Adipocyte (in vitro differentiated cells): Measurements from ENCODE around the gene KRTAP5-11.
A peak's percentile ranks its signal among the peaks of the same experiment; 100 is the strongest.
"Not testable (repeated sequence)": the region's sequence is repeated elsewhere in the genome, so short reads cannot be mapped to it uniquely, and the experiment has no call there.

Experiments used
- DNase-seq: peaks from one replicate; pipeline ENCODE4 v3.0.0-alpha.2; 2015; ENCODE audit warnings: low read depth
- H3K27me3 ChIP-seq: replicated peaks from 2 replicates; pipeline ENCODE4 v1.7.0; 2013; ENCODE audit warnings: mild to moderate bottlenecking, low read length, moderate library complexity; ENCODE audit not compliant: control insufficient read depth, insufficient read depth
- H3K36me3 ChIP-seq: 2 replicates; pipeline ENCODE4 v1.7.0; 2013; ENCODE audit warnings: low read length, mild to moderate bottlenecking, moderate library complexity; ENCODE audit not compliant: control insufficient read depth, insufficient read depth, severe bottlenecking
- H3K4me1 ChIP-seq: 2 replicates; pipeline ENCODE4 v1.7.0; 2013; ENCODE audit warnings: mild to moderate bottlenecking, low read length, moderate library complexity; ENCODE audit not compliant: control insufficient read depth, insufficient read depth
- H3K4me3 ChIP-seq: 2 replicates; pipeline ENCODE4 v1.7.0; 2013; ENCODE audit warnings: mild to moderate bottlenecking, low read length, moderate library complexity
- H3K9ac ChIP-seq: 2 replicates; pipeline ENCODE4 v1.7.0; 2013; ENCODE audit warnings: mild to moderate bottlenecking, low read length, moderate library complexity
- H3K9me3 ChIP-seq: 2 replicates; pipeline ENCODE4 v1.7.0; 2013; ENCODE audit warnings: mild to moderate bottlenecking, low read length, moderate library complexity; ENCODE audit not compliant: control insufficient read depth

The KRTAP5-11 gene

DNA sequence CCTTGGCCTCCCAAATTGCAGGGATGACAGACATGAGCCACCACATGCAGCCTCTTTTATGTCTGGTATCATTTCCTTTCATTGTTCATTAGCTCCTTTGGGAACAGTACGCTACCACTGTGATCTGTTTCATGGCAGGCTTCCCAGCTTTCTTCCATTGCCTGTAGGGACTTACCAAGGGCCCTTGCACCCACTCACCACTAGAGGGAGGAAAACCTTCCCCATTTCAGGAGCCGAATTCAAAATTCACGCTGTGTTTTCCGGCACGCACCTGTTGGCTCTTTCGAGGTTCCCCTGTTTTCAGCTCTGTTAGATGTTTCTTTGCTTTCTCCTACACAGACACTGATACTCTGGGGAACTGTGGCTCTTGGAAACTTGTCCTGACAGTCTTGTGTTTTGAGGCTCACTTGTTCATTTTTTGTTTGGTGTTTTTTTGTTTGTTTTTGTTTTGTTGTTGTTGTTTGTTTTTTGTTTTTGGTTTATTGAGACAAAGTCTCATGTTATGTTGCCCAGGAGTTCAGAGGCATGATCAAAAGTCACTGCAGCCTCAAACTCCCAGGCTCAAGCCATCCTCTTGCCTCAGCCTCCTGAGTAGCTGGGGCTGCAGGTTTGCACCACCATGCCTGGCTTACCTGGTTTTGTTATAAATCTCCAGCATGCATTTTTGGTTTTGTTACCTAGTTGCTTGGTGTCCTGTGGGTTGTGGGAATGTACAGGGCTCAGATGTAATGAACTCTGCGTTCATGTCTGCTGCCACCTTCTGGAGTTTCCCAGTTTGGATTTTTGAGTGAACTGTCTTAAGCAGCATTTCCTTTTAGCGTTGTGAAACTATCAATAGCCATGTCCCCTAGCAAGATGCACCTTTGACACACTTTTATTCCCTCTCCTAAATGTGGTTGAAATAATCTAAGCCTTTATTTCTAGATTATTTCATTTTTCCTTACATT lies 2.3 kb downstream of the KRTAP5-11 start:
- H3K4me1 ChIP-seq: peaks cover 10% of the 10 kb centered on the region
- peaks cover 27% of the 10 kb centered on the region for H3K27me3 ChIP-seq
- peak; percentile 74 for DNase-seq
- H3K36me3 ChIP-seq: no peaks in the 10 kb centered on the region
- H3K4me3 ChIP-seq: no peak overlapping the region
- H3K9ac ChIP-seq: no peak overlapping the region
- no peaks in the 10 kb centered on the region for H3K9me3 ChIP-seq

DNA sequence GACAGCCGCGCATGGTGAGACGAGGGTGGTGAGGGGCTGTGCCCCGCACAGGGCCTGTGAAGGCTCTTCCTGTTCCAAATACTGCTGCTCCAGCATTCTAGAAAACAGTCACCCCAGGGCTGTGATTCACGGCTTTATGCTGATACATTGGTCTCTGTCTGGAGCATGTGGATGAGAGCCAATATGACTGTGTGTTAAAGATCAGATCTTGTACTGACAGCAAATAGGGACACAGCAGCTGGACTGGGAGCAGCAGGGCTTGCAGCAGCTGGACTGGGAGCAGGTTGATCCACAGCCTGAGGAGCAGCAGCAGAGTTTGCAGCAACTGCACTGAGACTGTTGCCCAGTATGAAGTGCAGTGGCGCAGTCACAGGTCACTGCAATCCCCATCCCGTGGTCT lies 3.2 kb downstream of the KRTAP5-11 start:
- H3K4me3 ChIP-seq, H3K36me3 ChIP-seq, H3K9me3 ChIP-seq, H3K9ac ChIP-seq, DNase-seq: not testable (repeated sequence)
- peaks cover 10% of the 10 kb centered on the region for H3K4me1 ChIP-seq
- H3K27me3 ChIP-seq: peaks cover 30% of the 10 kb centered on the region

DNA sequence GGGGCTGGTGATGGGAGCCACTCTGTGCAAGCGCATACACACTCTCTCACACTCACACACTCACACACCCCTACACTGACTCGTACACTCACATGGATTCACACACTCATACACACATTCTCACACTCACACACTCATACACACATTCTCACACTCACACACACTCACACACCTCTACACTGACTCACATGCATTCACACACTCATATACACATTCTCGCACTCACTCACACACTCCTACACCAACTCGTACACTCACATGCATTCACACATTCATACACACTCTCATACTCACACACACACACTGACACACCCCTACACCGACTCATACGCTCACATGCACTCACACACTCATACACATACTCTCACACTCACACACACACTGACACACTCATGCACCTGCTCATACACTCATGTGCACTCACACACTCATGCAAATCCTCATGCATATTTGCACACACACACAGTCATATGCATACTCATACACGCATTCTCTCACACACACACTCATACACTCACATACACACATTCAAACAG lies 5.1 kb downstream of the KRTAP5-11 start:
- no peaks in the 10 kb centered on the region for H3K36me3 ChIP-seq
- no peak overlapping the region for H3K9ac ChIP-seq
- H3K27me3 ChIP-seq: peaks cover 45% of the 10 kb centered on the region
- DNase-seq: no peak
- no peaks in the 10 kb centered on the region for H3K9me3 ChIP-seq
- no peak overlapping the region for H3K4me3 ChIP-seq
- peaks cover 10% of the 10 kb centered on the region for H3K4me1 ChIP-seq

DNA sequence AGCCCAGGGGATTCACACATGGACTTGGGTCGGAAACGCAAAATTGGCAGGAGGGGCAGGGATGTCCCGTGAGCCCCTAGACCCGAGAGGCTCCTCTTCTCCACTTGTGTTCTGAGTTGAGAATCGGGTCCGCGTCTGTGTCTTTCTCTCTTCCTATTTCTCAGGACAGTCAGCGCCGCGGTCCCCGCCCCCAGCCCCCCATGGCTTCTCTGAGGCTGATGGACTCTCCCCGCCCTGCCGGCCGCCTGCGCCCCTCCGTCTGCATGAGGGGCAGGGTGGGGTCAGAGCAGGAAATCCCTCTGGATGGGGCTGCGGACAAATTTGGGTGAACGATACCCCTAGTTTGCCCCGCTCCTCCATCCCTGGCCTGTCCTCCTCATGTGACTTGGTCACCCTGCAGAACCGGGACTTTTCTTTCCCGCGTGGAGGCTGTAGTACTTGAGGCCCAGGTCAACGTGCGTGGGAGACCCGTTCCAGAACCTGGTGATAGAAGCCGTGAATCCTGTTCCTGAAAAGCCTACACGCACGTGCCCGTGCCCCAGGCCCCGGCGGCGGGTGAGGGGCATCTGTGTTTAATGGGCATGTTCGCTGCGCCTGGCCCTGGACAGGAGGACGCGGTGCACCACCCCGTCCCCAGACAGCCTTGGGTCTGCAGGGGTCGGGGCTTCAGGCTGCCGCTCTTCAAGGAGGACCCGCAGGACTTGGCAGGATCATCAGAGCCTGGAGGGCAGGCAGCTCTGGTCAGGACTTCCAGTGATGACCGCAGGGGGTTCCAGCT lies 5.8 kb downstream of the KRTAP5-11 start:
- not testable (repeated sequence) for H3K9ac ChIP-seq, H3K9me3 ChIP-seq, H3K36me3 ChIP-seq, H3K4me3 ChIP-seq, DNase-seq
- H3K4me1 ChIP-seq: peaks cover 10% of the 10 kb centered on the region
- H3K27me3 ChIP-seq: peaks cover 43% of the 10 kb centered on the region

DNA sequence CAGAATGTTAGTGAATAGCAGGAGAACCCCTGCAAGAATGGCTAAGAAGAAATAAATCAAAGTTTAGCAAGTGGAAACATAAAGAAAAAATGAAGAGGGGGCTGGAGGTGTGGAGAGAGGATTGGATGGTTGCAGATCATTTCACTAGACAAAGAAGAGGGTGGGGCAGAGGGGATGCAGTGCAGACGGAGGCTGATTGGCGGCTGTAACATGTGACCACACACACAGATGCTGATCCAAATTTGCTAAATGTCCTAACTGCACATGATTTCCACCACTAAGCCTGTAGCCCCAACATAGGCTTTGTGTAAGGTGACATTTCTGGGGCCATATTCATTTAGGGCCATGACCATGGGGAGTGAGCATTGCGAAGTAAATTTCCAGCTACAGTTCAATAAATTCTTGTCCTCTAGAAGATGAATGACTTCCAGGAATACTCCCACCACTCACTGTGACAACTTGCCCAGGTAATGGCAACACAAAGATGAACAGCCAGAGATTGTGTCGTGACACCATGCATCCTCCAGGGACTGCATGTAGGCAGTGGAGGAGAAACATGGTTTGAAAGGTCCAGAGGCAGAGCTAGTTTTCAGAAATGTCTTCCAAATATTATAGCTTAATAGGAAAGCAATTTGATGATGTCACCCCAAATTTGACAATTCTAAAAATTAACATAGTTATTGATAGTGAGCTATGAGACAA lies 6.8 kb downstream of the KRTAP5-11 start:
- H3K36me3 ChIP-seq: no peaks in the 10 kb centered on the region
- peaks cover 10% of the 10 kb centered on the region for H3K4me1 ChIP-seq
- H3K9me3 ChIP-seq: no peaks in the 10 kb centered on the region
- H3K4me3 ChIP-seq: no peak overlapping the region
- H3K9ac ChIP-seq: no peak overlapping the region
- H3K27me3 ChIP-seq: peaks cover 40% of the 10 kb centered on the region
- DNase-seq: no peak

DNA sequence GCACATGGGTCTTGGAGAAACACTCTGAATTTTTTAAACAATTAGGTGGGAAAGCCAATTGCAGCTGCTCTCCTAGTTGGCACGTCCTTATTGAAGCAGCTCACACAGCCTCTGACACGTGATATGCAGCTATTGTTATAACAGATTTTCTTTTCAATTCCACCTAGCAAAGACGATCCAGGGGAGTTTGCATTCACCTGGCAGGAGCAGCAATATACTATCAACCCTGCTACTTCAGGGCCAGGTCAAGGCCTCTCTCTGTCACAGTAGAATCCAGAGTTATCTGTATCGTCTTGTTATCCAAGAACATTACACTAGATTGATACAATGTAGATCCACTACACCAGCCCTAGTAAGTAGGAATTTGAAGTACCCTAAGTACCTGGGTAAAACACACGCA lies 8.3 kb downstream of the KRTAP5-11 start:
- Histone ChIP-seq H3K4me1 (peaks cover 1% of the 10 kb centered on the region), H3K27me3 (peaks cover 45% of the 10 kb centered on the region), H3K4me3 (no peak overlapping the region), H3K36me3 (no peaks in the 10 kb centered on the region), H3K9ac (no peak overlapping the region), H3K9me3 (no peaks in the 10 kb centered on the region)
- no peak for DNase-seq

DNA sequence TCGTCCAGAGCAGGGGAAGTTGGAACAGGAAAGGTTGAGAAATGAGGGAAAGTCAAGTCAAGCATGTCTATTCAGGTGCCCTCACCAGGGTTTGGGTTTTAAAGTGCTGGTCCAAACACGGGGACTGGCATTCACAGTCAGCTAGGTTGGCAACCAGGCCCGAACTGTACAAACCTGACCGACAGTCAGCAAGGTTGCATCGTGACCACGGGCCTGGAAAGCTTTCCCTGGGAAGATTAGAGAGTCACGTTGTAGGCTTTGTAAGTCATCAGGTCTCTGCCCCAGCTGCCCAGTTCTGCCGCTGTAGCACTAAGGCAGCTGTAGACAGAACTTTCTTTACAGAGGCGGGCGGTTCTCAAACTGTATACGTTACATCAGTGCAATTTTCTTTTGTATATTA lies 9.9 kb downstream of the KRTAP5-11 start:
- H3K4me3 ChIP-seq: no peak overlapping the region
- DNase-seq: no peak
- no peaks in the 10 kb centered on the region for H3K36me3 ChIP-seq
- peaks cover 15% of the 10 kb centered on the region for H3K4me1 ChIP-seq
- peaks cover 43% of the 10 kb centered on the region for H3K27me3 ChIP-seq
- H3K9me3 ChIP-seq: no peaks in the 10 kb centered on the region
- no peak overlapping the region for H3K9ac ChIP-seq

DNA sequence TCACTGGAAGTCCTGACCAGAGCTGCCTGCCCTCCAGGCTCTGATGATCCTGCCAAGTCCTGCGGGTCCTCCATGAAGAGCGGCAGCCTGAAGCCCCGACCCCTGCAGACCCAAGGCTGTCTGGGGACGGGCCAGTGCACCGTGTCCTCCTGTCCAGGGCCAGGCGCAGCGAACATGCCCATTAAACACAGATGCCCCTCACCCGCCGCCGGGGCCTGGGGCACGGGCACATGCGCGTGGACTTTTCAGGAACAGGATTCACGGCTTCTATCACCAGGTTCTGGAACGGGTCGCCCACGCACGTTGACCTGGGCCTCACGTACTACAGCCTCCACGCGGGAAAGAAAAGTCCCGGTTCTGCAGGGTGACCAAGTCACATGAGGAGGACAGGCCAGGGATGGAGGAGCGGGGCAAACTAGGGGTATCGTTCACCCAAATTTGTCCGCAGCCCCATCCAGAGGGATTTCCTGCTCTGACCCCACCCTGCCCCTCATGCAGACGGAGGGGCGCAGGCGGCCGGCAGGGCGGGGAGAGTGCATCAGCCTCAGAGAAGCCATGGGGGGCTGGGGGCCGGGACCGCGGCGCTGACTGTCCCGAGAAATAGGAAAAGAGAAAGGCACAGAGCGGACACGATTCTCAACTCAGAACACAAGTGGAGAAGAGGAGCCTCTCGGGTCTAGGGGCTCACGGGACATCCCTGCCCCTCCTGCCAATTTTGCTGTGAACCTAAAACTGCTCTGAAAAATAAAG lies 11.4 kb downstream of the KRTAP5-11 start:
- not testable (repeated sequence) for DNase-seq, H3K36me3 ChIP-seq, H3K9ac ChIP-seq, H3K9me3 ChIP-seq, H3K4me3 ChIP-seq
- H3K4me1 ChIP-seq: peaks cover 18% of the 10 kb centered on the region
- H3K27me3 ChIP-seq: peaks cover 47% of the 10 kb centered on the region

DNA sequence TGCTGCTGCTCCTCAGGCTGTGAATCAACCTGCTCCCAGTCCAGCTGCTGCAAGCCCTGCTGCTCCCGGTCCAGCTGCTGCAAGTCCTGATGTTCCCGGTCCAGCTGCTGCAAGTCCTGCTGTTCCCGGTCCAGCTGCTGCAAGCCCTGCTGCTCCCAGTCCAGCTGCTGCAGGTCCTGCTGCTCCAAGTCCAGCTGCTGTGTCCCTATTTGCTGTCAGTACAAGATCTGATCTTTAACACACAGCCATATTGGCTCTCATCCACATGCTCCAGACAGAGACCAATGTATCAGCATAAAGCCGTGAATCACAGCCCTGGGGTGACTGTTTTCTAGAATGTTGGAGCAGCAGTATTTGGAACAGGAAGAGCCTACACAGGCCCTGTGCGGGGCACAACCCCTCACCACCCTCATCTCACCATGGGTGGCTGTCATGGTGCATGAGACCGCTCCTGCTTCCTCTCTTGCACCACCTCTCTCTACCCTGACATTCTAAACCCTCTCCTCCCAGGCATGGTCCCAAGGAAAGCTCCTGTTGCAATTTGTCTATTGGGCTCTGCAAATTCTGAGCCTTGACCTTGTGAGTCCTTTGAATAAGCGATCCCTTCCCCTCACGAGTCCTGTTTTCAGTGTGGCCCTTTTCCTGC lies 13.8 kb downstream of the KRTAP5-11 start:
- H3K9ac ChIP-seq: no peak overlapping the region
- H3K9me3 ChIP-seq: no peaks in the 10 kb centered on the region
- no peak overlapping the region for H3K4me3 ChIP-seq
- H3K27me3 ChIP-seq: peaks cover 33% of the 10 kb centered on the region
- H3K36me3 ChIP-seq: no peaks in the 10 kb centered on the region
- H3K4me1 ChIP-seq: peaks cover 18% of the 10 kb centered on the region
- DNase-seq: no peak

DNA sequence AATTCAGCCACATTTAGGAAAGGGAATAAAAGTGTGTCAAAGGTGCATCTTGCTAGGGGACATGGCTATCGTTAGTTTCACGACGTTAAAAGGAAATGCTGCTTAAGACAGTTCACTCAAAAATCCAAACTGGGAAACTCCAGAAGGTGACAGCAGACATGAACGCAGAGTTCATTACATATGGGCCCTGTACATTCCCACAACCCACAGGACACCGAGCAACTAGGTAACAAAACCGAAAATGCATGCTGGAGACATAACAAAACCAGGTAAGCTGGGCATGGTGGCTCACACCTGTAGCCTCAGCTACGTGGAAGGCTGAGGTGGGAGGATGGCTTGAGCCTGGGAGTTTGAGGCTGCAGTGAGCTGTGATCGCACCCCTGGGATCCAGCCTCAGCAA lies 15.0 kb downstream of the KRTAP5-11 start:
- not testable (repeated sequence) for DNase-seq, H3K4me3 ChIP-seq, H3K36me3 ChIP-seq, H3K9ac ChIP-seq, H3K9me3 ChIP-seq
- peaks cover 18% of the 10 kb centered on the region for H3K4me1 ChIP-seq
- H3K27me3 ChIP-seq: peaks cover 25% of the 10 kb centered on the region
